RWPE2 (cell line): ENCODE measurements around the gene ZNF513.

Experiments
- ATAC-seq: fragments of 200-7000 bp; cut with Tn5 transposase; 3 replicates; pipeline ENCODE4 v1.9.1; 2021; ENCODE audit warnings: low read depth
- DNase-seq: peaks from one replicate; pipeline ENCODE4 v3.0.0-alpha.2; 2020; ENCODE audit warnings: low spot score
- H3K27ac ChIP-seq: fragments of 450-650 bp; 2 replicates; pipeline ENCODE4 v1.5.1; 2017; ENCODE audit warnings: mild to moderate bottlenecking; ENCODE audit not compliant: poor library complexity, severe bottlenecking
- H3K27me3 ChIP-seq: fragments of 250-450 bp; sonication (Bioruptor Pico); 2 replicates; pipeline ENCODE4 v1.5.1; 2021; ENCODE audit warnings: mild to moderate bottlenecking, moderate library complexity; ENCODE audit not compliant: insufficient read depth, poor library complexity, severe bottlenecking
- H3K36me3 ChIP-seq: fragments of 250-450 bp; sonication (Bioruptor Pico); 2 replicates; pipeline ENCODE4 v1.5.1; 2020; ENCODE audit warnings: low read depth, mild to moderate bottlenecking, moderate library complexity
- H3K4me1 ChIP-seq: fragments of 250-450 bp; sonication (Bioruptor Pico); 2 replicates; pipeline ENCODE4 v1.5.1; 2021; ENCODE audit warnings: mild to moderate bottlenecking, moderate library complexity; ENCODE audit not compliant: insufficient read depth, poor library complexity, severe bottlenecking
- H3K4me3 ChIP-seq: fragments of 250-450 bp; sonication (Bioruptor Pico); 2 replicates; pipeline ENCODE4 v1.5.1; 2021; ENCODE audit warnings: mild to moderate bottlenecking, moderate library complexity; ENCODE audit not compliant: severe bottlenecking
- H3K9me3 ChIP-seq: fragments of 250-450 bp; sonication (Bioruptor Pico); 2 replicates; pipeline ENCODE4 v1.5.1; 2021; ENCODE audit warnings: mild to moderate bottlenecking, moderate library complexity; ENCODE audit not compliant: severe bottlenecking
- CTCF ChIP-seq: fragments of 450-650 bp; IDR thresholded peaks from one replicate; pipeline ENCODE4 v1.5.1; 2017; ENCODE audit warnings: mild to moderate bottlenecking, moderate library complexity; ENCODE audit not compliant: poor library complexity, severe bottlenecking

ZNF513 gene

GRCh38 chr2:27373567-27373966, 7.0 kb downstream of the ZNF513 start:
- no peaks in the 10 kb centered on the region for H3K27me3 ChIP-seq
- no peak overlapping the region for H3K4me3 ChIP-seq
- peaks cover 71% of the 10 kb centered on the region for H3K36me3 ChIP-seq
- peaks cover 5% of the 10 kb centered on the region for H3K4me1 ChIP-seq
- no peak overlapping the region for H3K27ac ChIP-seq
- DNase-seq (no peak), ATAC-seq (no peak)
- H3K9me3 ChIP-seq, result no peaks in the 10 kb centered on the region
- TF ChIP-seq CTCF, result no peak

GRCh38 chr2:27372937-27373336, 7.6 kb downstream of the ZNF513 start:
- Histone ChIP-seq H3K27ac (no peak overlapping the region), H3K9me3 (no peaks in the 10 kb centered on the region), H3K27me3 (no peaks in the 10 kb centered on the region), H3K36me3 (peaks cover 71% of the 10 kb centered on the region), H3K4me3 (no peak overlapping the region), H3K4me1 (peaks cover 5% of the 10 kb centered on the region)
- no peak for TF ChIP-seq CTCF
- no peak for DNase-seq
- ATAC-seq, result no peak

- Histone ChIP-seq H3K27ac (peak overlapping the region; percentile 54), H3K4me3 (peak overlapping the region; percentile 95), H3K27me3 (no peaks in the 10 kb centered on the region), H3K4me1 (peaks cover 5% of the 10 kb centered on the region), H3K9me3 (no peaks in the 10 kb centered on the region), H3K36me3 (peaks cover 72% of the 10 kb centered on the region)
- peak; percentile 32 for ATAC-seq
- TF ChIP-seq CTCF, result no peak
- no peak for DNase-seq
Measured at GRCh38 chr2:27370816-27371620, 9.5 kb downstream of the ZNF513 start.

GRCh38 chr2:27370026-27370815, 10.3 kb downstream of the ZNF513 start, which contains the start of the genes EIF2B4 and SNX17:
Gene EIF2B4 (minus strand): TSS chr2:27370338. CDS start chr2:27370314, 24 bp downstream.
Gene SNX17 (plus strand): TSS chr2:27370616. CDS start chr2:27370744, 128 bp downstream.
- Histone ChIP-seq H3K4me3 (peak within 1 kb of the TSS; percentile 95), H3K27ac (peak within 1 kb of the TSS; percentile 54), H3K9me3 (no peaks in the 10 kb centered on the region), H3K4me1 (peaks cover 5% of the 10 kb centered on the region), H3K36me3 (peaks cover 71% of the 10 kb centered on the region), H3K27me3 (no peaks in the 10 kb centered on the region)
- DNase-seq, result peak; percentile 98
- peak; percentile 89 for ATAC-seq
- TF ChIP-seq CTCF, result peak; percentile 93
